ENCODE measurements around the gene TBX5. TPM values are rescaled to one million over a fixed set of nuclear protein-coding genes. Genes with fewer than 3 reads are reported as not detected.

TBX5 gene
- total RNA-seq, 6 donors from 2014 or later: 9.7 to 24.0 (median 17.9) TPM

DNA sequence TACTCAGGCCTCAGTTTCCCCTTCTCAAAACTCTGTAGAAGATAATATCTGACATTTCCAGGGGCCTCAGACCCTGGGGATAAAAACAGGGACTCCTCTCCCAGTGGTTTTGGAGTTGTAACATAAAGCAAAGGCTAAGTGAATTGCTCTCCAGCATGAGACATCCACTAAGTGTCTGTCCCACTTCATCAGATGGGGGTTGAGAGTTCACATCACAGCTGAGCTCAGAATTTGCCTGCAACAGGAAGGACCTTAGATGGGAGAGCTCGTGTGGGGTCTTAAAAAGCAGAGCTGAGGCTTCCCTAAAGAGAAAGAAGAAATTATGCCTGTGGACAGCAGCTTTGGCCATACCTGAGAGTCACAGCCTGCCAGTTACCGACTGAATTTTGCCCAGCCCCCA lies 61.1 kb downstream of the TBX5 start:
- Histone ChIP-seq H3K4me1 (no peaks in the 10 kb centered on the region), H3K4me3 (no peak overlapping the region), H3K9me3 (no peaks in the 10 kb centered on the region), H3K36me3 (no peaks in the 10 kb centered on the region), H3K27me3 (no peaks in the 10 kb centered on the region), H3K27ac (no peak overlapping the region)
- 48 to 61% methylated on average over 2 of the region's 2 CpGs for WGBS, 2 donors
- DNase-seq (no peak), ATAC-seq (ENCODE audit: low FRiP score in 2 of 2) (no peak)
- TF ChIP-seq POLR2AphosphoS5 (IDR thresholded peaks at IDR 0.05): no peak
- TF ChIP-seq POLR2A (IDR thresholded peaks at IDR 0.05): no peak
- TF ChIP-seq, protein P1, sequence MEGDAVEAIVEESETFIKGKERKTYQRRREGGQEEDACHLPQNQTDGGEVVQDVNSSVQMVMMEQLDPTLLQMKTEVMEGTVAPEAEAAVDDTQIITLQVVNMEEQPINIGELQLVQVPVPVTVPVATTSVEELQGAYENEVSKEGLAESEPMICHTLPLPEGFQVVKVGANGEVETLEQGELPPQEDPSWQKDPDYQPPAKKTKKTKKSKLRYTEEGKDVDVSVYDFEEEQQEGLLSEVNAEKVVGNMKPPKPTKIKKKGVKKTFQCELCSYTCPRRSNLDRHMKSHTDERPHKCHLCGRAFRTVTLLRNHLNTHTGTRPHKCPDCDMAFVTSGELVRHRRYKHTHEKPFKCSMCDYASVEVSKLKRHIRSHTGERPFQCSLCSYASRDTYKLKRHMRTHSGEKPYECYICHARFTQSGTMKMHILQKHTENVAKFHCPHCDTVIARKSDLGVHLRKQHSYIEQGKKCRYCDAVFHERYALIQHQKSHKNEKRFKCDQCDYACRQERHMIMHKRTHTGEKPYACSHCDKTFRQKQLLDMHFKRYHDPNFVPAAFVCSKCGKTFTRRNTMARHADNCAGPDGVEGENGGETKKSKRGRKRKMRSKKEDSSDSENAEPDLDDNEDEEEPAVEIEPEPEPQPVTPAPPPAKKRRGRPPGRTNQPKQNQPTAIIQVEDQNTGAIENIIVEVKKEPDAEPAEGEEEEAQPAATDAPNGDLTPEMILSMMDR (IDR thresholded peaks at IDR 0.05): no peak
- no peak for TF ChIP-seq EP300 (IDR thresholded peaks at IDR 0.05)

DNA sequence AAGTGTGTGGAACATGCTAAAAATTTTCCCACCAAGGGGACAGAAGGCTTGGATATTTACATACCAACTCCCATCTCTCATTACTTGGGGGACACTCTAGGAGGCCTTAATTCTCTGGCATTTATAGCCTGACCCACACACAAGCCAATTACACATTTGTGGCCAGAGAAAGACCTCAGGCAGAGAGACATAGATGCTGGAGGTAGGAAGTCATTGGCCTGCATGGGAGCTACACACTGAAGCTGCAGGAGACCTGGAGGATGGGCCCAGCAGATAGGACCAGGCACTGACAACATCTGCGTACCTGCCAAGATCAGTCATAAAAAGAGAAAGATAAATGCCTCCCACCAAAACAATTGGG lies 61.7 kb downstream of the TBX5 start:
- H3K4me1 ChIP-seq: no peaks in the 10 kb centered on the region
- DNase-seq (no peak), ATAC-seq (ENCODE audit: low FRiP score in 2 of 2) (no peak)
- no peak overlapping the region for H3K27ac ChIP-seq
- H3K9me3 ChIP-seq: no peaks in the 10 kb centered on the region
- TF ChIP-seq, protein P1 (IDR thresholded peaks at IDR 0.05): no peak
- TF ChIP-seq POLR2A (IDR thresholded peaks at IDR 0.05) (no peak), EP300 (IDR thresholded peaks at IDR 0.05) (no peak), POLR2AphosphoS5 (IDR thresholded peaks at IDR 0.05) (no peak)
- H3K27me3 ChIP-seq: no peaks in the 10 kb centered on the region
- no peak overlapping the region for H3K4me3 ChIP-seq
- no peaks in the 10 kb centered on the region for H3K36me3 ChIP-seq
- 92 to 100% methylated on average over 1 of the region's 1 CpG for WGBS, 2 donors

DNA sequence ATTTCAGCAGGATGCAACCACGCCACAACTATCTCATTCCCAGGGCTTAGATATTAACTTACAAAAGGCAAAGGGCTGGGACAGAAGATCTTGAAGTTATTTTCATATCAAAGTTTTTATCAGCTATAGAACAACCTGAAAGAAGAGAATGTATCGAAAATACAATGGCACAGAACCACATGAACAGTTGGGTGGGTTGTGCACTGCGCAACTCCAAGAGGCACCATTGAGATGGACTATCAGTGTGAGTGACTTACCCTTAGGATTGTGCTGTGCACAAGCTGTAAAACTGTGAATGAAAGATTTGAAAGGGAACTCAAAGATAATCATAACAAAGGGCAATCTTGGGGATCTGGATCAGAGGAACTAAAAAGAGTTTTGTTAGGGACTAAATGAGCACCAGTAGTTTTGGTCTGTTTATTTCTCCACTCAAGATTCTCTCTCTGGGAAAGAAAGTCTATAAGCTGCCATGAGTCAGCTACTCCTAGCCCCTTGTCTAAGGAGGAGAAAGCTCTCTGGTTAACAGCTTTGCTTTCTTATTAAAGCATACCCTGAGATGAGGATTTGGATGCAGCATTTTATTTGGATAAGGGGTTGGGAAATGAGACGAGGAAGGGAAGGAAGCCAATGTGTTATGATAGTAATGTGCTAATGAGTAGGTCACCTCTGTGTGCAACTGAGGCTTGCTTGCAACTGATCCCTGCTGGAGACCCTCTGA lies 62.2 kb downstream of the TBX5 start:
- Histone ChIP-seq H3K27ac (no peak overlapping the region), H3K36me3 (no peaks in the 10 kb centered on the region), H3K9me3 (no peaks in the 10 kb centered on the region), H3K4me3 (no peak overlapping the region), H3K4me1 (no peaks in the 10 kb centered on the region), H3K27me3 (no peaks in the 10 kb centered on the region)
- ATAC-seq (ENCODE audit: low FRiP score in 2 of 2) (no peak), DNase-seq (no peak)
- TF ChIP-seq, protein P1 (IDR thresholded peaks at IDR 0.05): no peak
- no peak for TF ChIP-seq POLR2A (IDR thresholded peaks at IDR 0.05)
- no peak for TF ChIP-seq EP300 (IDR thresholded peaks at IDR 0.05)
- TF ChIP-seq POLR2AphosphoS5 (IDR thresholded peaks at IDR 0.05): no peak
- WGBS, 2 donors: 70 to 76% methylated on average over 4 of the region's 4 CpGs

DNA sequence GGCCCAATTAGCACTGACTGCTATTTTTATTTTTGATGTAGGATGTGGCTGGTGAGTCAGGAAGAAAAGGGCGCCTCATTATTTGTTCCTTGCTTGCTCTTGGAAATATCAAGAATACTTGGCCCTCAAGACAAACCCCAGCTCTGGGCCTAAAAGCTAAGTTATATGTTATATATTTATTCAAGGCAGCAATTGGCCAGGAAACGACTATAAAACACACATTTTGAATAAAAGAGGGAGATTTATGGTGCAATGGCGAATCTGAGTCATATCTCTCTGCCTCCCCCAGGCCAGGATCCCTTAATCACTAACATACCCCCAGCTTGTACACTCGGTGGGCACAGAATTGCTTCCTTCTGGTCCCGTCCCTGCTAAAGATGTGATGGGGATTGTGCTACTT lies 63.3 kb downstream of the TBX5 start:
- 65 to 68% methylated on average over 5 of the region's 5 CpGs for WGBS, 2 donors
- Histone ChIP-seq H3K27me3 (no peaks in the 10 kb centered on the region), H3K4me3 (no peak overlapping the region), H3K9me3 (no peaks in the 10 kb centered on the region), H3K27ac (no peak overlapping the region), H3K36me3 (no peaks in the 10 kb centered on the region), H3K4me1 (no peaks in the 10 kb centered on the region)
- no peak for DNase-seq
- no peak for ATAC-seq (ENCODE audit: low FRiP score in 2 of 2)
- no peak for TF ChIP-seq POLR2A (IDR thresholded peaks at IDR 0.05)
- TF ChIP-seq, protein P1 (IDR thresholded peaks at IDR 0.05): no peak
- TF ChIP-seq POLR2AphosphoS5 (IDR thresholded peaks at IDR 0.05): no peak
- TF ChIP-seq EP300 (IDR thresholded peaks at IDR 0.05): no peak

DNA sequence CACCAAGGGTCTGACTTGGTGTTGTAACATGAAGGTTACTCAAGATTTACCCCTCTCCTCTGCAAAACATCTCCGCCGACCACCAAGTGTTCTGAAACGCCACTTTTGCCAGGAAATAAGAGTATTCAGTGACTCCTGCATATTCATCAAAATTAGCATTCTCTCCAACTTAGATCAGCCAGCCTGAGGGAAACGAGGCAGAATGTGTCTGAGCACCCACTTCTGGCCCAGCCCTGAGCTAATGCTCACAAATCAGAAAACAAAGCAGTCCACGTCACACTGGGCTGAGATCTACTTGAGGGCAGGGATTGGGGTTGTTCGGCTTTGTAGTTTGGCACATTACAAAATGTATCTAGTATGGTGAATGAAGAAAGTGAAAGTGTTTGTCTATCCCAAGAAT lies 64.3 kb downstream of the TBX5 start:
- DNase-seq (no peak), ATAC-seq (ENCODE audit: low FRiP score in 2 of 2) (no peak)
- TF ChIP-seq POLR2AphosphoS5 (IDR thresholded peaks at IDR 0.05) (no peak), POLR2A (IDR thresholded peaks at IDR 0.05) (no peak), EP300 (IDR thresholded peaks at IDR 0.05) (no peak)
- TF ChIP-seq, protein P1 (IDR thresholded peaks at IDR 0.05): no peak
- Histone ChIP-seq H3K27me3 (no peaks in the 10 kb centered on the region), H3K4me1 (no peaks in the 10 kb centered on the region), H3K4me3 (no peak overlapping the region), H3K27ac (no peak overlapping the region), H3K36me3 (no peaks in the 10 kb centered on the region), H3K9me3 (no peaks in the 10 kb centered on the region)
- 81 to 82% methylated on average over 6 of the region's 6 CpGs for WGBS, 2 donors
